MCF 10A (cell line): ENCODE data around the gene BSPRY. TPM values are rescaled to one million over a fixed set of nuclear protein-coding genes. Genes with fewer than 3 reads are reported as not detected.

Experiments
- BruUV-seq: library from RNA; stranded (reverse); fragments of 400-500 nt; replicated peaks from 2 replicates; lab custom pipeline; 2021; lab: Mats Ljungman, UMichigan
- CTCF ChIA-PET: fragments of 300-600 bp; sonication (Branson Sonifier 250); formaldehyde crosslinking; extraction: SDS; loops from one replicate; lab custom pipeline; 2021; ENCODE audit warnings: antibody characterized with exemption, inconsistent platforms; lab: Yijun Ruan, JAX
- POLR2A ChIA-PET: fragments of 300-600, 350-650 bp; sonication (Branson Sonifier 250); formaldehyde crosslinking; extraction: SDS; loops from one replicate; lab custom pipeline; 2020; ENCODE audit warnings: antibody characterized with exemption, inconsistent platforms; lab: Yijun Ruan, JAX
- DNase-seq: peaks from one replicate; pipeline ENCODE4 v3.0.0-alpha.2; 2018; ENCODE audit not compliant: unreplicated experiment
- H3K27ac Mint-ChIP-seq: one replicate; pipeline ENCODE4 v1.8.0; 2022; ENCODE audit warnings: mild to moderate bottlenecking, low read depth, mixed read lengths; ENCODE audit not compliant: unreplicated experiment
- H3K27me3 Mint-ChIP-seq: one replicate; pipeline ENCODE4 v1.8.0; 2022; ENCODE audit warnings: mixed read lengths; ENCODE audit not compliant: insufficient read depth, unreplicated experiment
- H3K36me3 Mint-ChIP-seq: one replicate; pipeline ENCODE4 v1.8.0; 2022; ENCODE audit warnings: mild to moderate bottlenecking, moderate library complexity, mixed read lengths; ENCODE audit not compliant: insufficient read depth, unreplicated experiment
- H3K4me1 Mint-ChIP-seq: one replicate; pipeline ENCODE4 v1.8.0; 2022; ENCODE audit warnings: mixed read lengths; ENCODE audit not compliant: insufficient read depth, unreplicated experiment
- H3K4me3 Mint-ChIP-seq: one replicate; pipeline ENCODE4 v1.8.0; 2022; ENCODE audit warnings: mild to moderate bottlenecking, moderate library complexity, mixed read lengths; ENCODE audit not compliant: unreplicated experiment
- H3K9me3 Mint-ChIP-seq: one replicate; pipeline ENCODE4 v1.8.0; 2022; ENCODE audit warnings: mixed read lengths; ENCODE audit not compliant: unreplicated experiment
- intact Hi-C: fragments of 100-400 bp; cut with micrococcal nuclease; formaldehyde crosslinking; loops from 2 replicates; pipeline ENCODE4 v1.14.1; 2022
- total RNA-seq: library from RNA; stranded (reverse); gene quantifications from 2 replicates; pipeline ENCODE4 v1.2.3, GENCODE V29; 2022
- TF ChIP-seq, protein P1 (sequence below): fragments of 200-600 bp; IDR thresholded peaks from one replicate; pipeline ENCODE4 v1.8.0; 2022; ENCODE audit warnings: antibody characterized with exemption, mild to moderate bottlenecking; ENCODE audit not compliant: unreplicated experiment

The BSPRY gene
- total RNA-seq, 1 experiment from 2014 or later, result 0.21 TPM

DNA sequence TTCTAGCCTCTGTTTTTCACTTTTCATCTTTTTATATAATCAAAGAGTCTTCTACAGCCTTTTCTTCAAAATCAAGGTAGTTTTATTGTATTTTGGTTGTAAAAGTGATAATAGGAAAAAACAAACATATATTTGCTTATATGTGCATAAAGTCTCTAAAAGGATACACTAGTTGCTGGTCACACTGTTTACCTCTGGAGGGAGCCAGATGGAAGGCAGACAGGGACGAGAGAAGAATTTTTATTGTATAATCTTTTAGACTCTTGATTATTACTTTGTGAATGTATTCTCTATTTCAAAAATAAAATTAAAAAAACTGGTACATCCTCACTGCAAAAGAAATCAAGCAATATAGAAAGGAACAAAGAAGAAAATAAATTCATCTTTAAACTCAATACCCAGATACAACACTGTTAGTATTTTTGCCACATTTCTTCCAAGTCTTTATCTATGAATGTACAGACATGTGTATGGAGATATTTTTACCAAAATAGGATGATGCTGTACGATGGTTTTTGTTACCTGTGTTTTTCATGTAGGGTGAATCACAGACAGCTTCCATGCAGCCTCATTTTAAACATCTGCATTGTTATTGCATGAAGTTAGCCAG, 40.0 kb upstream of the BSPRY start:
- BruUV-seq, result no TSS peak
- Mint-ChIP-seq H3K27me3 (no peaks in the 10 kb centered on the region), H3K9me3 (no peaks in the 10 kb centered on the region), H3K4me1 (no peaks in the 10 kb centered on the region), H3K36me3 (no peaks in the 10 kb centered on the region), H3K4me3 (no peak overlapping the region), H3K27ac (no peak overlapping the region)
- CTCF ChIA-PET, result interaction anchor here (0.6 to 3.3 kb wide), 13 partner anchors 9 to 349 kb away, joined by 3 to 30 read pairs (median 4); partner anchors contain the start of gene ALAD
- POLR2A ChIA-PET, result interaction anchor here (1.0 kb wide), 1 partner anchor 34 kb away, joined by 3 read pairs; the partner anchor contains the start of genes CDC26 and PRPF4
- DNase-seq, result peak; percentile 64
- TF ChIP-seq, protein P1, sequence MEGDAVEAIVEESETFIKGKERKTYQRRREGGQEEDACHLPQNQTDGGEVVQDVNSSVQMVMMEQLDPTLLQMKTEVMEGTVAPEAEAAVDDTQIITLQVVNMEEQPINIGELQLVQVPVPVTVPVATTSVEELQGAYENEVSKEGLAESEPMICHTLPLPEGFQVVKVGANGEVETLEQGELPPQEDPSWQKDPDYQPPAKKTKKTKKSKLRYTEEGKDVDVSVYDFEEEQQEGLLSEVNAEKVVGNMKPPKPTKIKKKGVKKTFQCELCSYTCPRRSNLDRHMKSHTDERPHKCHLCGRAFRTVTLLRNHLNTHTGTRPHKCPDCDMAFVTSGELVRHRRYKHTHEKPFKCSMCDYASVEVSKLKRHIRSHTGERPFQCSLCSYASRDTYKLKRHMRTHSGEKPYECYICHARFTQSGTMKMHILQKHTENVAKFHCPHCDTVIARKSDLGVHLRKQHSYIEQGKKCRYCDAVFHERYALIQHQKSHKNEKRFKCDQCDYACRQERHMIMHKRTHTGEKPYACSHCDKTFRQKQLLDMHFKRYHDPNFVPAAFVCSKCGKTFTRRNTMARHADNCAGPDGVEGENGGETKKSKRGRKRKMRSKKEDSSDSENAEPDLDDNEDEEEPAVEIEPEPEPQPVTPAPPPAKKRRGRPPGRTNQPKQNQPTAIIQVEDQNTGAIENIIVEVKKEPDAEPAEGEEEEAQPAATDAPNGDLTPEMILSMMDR, result peak; percentile 58
- intact Hi-C loops, result loop anchor here (1.0 to 10.0 kb wide), 5 partner anchors 92 to 349 kb away; partner anchors contain the start of gene ALAD

DNA sequence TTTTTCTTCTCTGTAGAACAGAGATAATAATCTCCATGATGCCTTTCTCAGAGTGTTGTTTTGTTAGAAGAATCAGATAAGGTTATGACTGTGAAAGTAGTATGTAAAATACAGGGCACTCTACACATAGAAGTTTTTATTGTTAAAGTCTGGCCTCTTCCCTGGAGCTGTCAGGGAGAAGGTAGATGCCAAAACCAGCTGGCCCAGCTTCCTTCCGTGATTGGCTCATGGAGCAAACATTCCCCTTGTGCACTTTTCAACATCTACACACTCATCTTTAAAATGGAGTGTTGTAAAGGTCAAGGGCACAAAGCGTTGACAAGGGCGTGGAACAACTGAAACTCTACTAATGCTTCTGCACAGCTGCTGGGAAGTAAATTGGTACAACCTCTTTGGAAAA, 38.8 kb upstream of the BSPRY start:
- TF ChIP-seq, protein P1, result no peak
- BruUV-seq, result no TSS peak
- Mint-ChIP-seq H3K36me3 (no peaks in the 10 kb centered on the region), H3K4me1 (no peaks in the 10 kb centered on the region), H3K4me3 (no peak overlapping the region), H3K27me3 (no peaks in the 10 kb centered on the region), H3K27ac (no peak overlapping the region), H3K9me3 (no peaks in the 10 kb centered on the region)
- intact Hi-C loops, result no loop called here
- ChIA-PET POLR2A (no interaction called here), CTCF (interaction anchor here (0.6 to 3.3 kb wide), 8 partner anchors 11 to 348 kb away, joined by 3 to 30 read pairs (median 4); no protein-coding TSS in a partner anchor)
- DNase-seq, result no peak

DNA sequence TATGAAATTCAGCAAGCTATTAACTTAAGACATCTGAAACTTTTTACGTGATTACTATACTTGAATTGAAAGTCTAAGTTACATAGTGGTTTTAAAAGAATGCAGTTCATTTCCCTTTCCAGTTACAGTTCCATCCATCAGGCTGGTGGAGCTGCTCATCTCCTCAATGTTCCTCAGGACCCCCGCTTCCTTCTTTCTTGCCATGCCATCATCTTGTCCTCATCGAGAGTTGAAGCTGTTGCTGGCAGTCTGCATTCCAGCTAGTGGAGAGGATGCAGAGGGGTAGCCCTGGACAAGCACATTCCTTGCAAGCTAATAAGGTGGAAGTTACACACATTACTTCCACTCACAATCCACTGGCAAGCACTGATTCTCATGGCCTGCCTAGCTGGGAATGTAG, 37.4 kb upstream of the BSPRY start:
- intact Hi-C loops, result no loop called here
- CTCF ChIA-PET, result interaction anchor here (0.6 to 1.3 kb wide), 7 partner anchors 10 to 1232 kb away, joined by 3 to 11 read pairs (median 4); no protein-coding TSS in a partner anchor
- BruUV-seq, result no TSS peak
- H3K27me3 Mint-ChIP-seq, result no peaks in the 10 kb centered on the region
- H3K4me1 Mint-ChIP-seq, result no peaks in the 10 kb centered on the region
- H3K4me3 Mint-ChIP-seq, result no peak overlapping the region
- DNase-seq, result no peak
- no peaks in the 10 kb centered on the region for H3K9me3 Mint-ChIP-seq
- TF ChIP-seq, protein P1, result no peak
- POLR2A ChIA-PET, result interaction anchor here (0.6 to 1.6 kb wide), 4 partner anchors 9 to 644 kb away, joined by 3 to 4 read pairs (median 3); no protein-coding TSS in a partner anchor
- H3K27ac Mint-ChIP-seq, result no peak overlapping the region
- H3K36me3 Mint-ChIP-seq, result no peaks in the 10 kb centered on the region

DNA sequence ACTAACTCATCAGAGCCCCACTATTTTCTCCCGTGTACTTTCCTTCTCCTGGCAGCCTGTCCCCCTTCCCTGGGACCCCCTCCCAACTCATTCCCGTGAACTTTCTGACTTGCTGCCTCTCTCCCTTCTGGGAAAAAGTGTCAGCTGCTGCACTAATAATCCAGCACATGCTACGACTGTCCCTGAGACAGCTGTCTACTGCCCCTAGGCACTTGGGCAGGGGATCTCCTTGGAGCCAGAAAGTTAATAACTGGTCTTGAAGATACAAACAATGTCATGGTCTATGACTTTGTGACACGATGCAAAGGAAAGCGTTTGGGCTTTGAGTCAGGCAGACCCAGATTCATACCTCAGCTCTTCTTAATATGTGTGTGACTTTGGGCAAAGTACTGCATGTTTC, 36.1 kb upstream of the BSPRY start:
- Mint-ChIP-seq H3K4me1 (no peaks in the 10 kb centered on the region), H3K9me3 (no peaks in the 10 kb centered on the region), H3K4me3 (no peak overlapping the region), H3K36me3 (no peaks in the 10 kb centered on the region), H3K27ac (no peak overlapping the region), H3K27me3 (no peaks in the 10 kb centered on the region)
- no TSS peak for BruUV-seq
- TF ChIP-seq, protein P1, result no peak
- CTCF ChIA-PET, result interaction anchor here (0.8 to 1.0 kb wide), 2 partner anchors 29 to 342 kb away, joined by 3 to 4 read pairs; no protein-coding TSS in a partner anchor
- POLR2A ChIA-PET, result interaction anchor here (0.5 kb wide), 1 partner anchor 89 kb away, joined by 3 read pairs; no protein-coding TSS in a partner anchor
- intact Hi-C loops, result no loop called here
- DNase-seq, result no peak
